ENCODE measurements around the gene OR6C4.
A peak's percentile ranks its signal among the peaks of the same experiment; 100 is the strongest.
"Not testable (repeated sequence)": the region's sequence is repeated elsewhere in the genome, so short reads cannot be mapped to it uniquely, and the experiment has no call there.

The OR6C4 gene

DNA sequence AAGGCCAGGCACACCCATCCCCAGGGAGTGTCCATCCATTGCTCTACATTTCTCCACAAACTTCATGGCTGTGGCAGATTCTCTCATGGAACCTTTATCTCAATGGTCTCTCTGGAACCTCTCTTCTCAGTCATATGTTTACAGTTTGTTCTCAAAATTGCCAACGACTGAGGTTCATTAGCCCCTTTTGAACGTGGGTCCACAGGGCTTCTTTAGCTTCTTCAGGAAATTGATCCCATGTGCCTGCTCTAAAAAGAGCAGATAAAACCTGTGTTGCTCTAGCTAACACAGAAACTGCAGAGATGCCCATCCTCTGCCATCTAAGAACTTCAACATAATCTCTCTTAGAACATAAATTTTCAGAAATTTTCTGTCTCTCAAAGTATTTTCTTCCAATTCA, at the start of gene OR6C4:
Gene OR6C4 (plus strand): TSS at position 301 of the 400 bp plus-strand sequence. CDS start 1,625 bp downstream, outside the sequence.
- no peak for DNase-seq

DNA sequence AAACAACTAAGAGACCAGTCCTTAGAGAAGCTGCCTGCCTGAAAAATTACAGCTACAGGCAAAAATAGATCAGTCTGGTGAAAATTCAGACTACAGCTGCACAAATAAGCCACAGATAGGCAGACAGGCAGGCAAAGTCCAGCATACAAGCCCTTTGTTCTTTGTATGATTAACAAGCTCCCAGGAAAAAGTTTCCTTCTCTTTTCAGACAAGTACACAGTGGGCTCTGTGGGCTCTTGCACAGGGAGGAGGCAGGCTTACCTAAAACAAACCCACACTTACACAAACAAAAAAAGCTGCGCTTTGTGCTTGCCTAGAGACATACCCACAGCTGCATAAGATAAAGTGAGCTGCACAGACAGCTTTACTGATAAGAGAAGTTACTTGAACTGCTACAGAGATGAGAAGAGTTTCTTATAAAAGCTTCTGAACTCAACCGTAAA, 49.6 kb upstream of the OR6C4 start:
- DNase-seq, result peak in 1 of 56 donors; percentile 7

- DNase-seq, result no peak
These were observed 47.8 kb upstream of the OR6C4 start for GRCh38 chr12:55501601-55502000.

GRCh38 chr12:55515696-55516095, 33.7 kb upstream of the OR6C4 start:
- no peak for DNase-seq

DNA sequence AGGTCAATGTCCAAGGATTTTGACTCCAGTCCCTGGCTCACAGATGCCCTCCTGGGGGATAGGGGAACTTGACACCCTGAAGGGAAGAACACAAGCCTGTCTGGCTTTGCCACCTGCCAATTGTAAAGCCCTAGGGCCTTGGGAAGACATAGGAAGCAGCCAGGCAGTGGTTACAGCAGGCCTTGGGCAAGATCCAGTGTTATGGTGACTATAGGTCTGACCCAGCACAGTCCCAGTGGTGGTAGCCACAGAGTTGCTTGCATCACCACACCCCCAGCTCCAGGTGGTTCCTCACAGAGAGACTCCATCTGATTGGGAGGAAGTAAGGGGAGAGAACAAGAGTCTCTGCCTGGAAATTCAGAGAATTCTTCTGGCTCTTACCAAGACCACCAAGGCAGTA, 33.0 kb upstream of the OR6C4 start:
- DNase-seq, result no peak

DNA sequence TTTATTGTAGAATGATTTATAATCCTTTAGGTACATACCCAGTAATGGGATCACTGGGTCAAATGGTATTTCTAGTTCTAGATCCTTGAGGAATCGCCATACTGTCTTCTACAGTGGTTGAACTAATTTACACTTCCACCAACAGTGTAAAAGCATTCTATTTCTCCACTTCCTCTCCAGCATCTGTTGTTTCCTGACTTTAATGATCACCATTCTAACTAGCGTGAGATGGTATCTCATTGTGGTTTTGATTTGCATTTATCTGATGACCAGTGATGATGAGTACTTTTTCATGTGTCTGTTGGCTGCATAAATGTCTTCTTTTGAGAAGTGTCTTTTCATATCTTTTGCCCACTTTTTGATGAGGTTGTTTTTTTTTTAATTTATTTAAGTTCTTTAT, 1.2 kb upstream of the OR6C4 start:
- not testable (repeated sequence) for DNase-seq

- no peak for DNase-seq
These were observed 646 bp upstream of the OR6C4 start for GRCh38 chr12:55548756-55549155.

DNA sequence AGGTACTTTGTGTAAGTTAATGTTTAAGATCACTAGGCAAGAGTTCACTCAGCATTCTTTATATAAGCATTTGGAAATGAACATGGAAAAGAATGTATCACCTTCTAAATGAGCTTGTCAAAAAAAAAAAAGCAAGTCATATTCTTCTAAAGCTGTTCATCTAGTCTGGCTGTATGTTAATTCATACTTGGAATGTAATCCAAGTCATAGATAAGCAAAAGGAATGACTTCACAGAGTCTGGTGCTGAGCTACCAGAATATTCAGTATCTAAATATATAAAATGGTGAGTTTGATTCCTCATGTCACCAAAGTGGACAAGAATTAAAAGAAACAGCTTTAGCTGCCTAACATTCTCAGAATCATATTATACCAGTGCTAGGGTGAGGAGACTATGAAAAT, 4.9 kb downstream of the OR6C4 start:
- DNase-seq, result no peak

DNA sequence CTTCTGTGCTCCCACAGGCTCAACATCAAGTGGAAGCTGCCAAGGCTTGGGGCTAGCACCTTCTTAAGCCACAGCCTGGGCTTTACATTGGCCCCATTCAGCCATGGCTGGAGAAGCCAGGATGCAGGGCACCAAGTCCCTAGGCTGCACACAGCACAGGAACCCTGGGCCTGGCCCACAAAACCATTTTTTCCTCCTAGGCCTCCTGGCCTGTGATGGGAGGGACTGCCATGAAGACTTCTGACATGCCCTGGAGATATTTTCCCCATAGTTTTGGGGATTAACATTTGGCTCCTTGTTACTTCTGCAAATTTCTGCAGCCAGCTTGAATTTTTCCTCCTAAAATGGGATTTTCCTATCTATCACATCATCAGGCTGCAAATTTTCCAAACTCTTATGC, 20.7 kb downstream of the OR6C4 start:
- not testable (repeated sequence) for DNase-seq

DNA sequence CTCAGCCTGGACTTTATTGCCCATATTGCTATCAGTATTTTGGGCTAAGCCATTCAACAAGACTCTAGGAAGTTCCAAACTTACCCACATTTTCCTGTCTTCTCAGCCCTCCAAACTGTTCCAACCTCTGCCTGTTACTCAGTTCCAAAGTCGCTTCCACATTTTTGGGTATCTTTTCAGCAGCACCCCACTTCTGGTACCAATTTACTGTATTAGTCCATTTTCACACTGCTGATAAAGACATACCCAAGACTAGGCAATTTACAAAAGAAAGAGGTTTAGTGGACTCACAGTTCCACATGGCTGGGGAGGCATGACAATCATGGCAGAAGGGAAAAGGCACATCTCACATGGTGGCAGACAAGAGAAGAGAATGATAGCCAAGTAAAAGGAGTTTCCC, 21.3 kb downstream of the OR6C4 start:
- DNase-seq, result not testable (repeated sequence)

- DNase-seq, result no peak
These were observed 22.8 kb downstream of the OR6C4 start, which contains the start of gene OR2AP1 for GRCh38 chr12:55572168-55572567. TSS of gene OR2AP1 (plus strand) at chr12:55572468. CDS start at chr12:55574415, 1,947 bp downstream.

GRCh38 chr12:55582066-55582465, 32.7 kb downstream of the OR6C4 start:
- DNase-seq, result no peak

DNA sequence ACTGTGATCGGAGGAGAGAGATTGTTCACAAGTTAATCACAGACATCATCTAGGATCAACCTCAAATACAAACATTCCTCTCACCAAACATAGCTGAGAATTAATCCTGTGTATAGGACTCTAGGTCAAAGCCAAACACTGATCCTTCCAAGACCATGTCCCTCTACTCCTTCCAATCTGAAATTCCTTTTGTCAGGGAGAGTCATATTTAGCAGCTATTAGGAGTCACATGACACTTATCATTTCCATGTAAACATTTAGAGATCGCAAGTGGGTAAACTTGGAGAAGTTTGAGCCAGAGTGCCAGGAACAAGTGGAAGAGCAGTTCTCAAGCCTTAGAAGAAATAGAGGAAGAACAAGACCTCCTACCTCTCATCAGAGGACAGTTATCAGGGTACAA, 36.4 kb downstream of the OR6C4 start:
- no peak for DNase-seq

DNA sequence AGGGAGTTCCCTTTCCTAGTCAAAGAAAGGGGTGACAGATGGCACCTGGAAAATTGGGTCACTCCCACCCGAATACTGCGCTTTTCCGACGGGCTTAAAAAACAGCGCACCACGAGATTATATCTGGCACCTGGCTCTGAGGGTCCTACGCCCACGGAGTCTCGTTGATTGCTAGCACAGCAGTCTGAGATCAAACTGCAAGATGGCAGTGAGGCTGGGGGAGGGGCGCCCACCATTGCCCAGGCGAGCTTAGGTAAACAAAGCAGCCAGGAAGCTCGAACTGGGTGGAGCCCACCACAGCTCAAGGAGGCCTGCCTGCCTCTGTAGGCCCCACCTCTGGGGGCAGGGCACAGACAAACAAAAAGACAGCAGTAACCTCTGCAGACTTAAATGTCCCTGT, 40.8 kb downstream of the OR6C4 start:
- DNase-seq, result not testable (repeated sequence)
